HG03139 (cell line): ENCODE measurements around the gene NTRK2.

Experiments
- ATAC-seq: cut with Tn5 transposase; IDR thresholded peaks from one replicate; pipeline ENCODE4 v1.9.1; 2021; ENCODE audit not compliant: unreplicated experiment

NTRK2 gene

DNA sequence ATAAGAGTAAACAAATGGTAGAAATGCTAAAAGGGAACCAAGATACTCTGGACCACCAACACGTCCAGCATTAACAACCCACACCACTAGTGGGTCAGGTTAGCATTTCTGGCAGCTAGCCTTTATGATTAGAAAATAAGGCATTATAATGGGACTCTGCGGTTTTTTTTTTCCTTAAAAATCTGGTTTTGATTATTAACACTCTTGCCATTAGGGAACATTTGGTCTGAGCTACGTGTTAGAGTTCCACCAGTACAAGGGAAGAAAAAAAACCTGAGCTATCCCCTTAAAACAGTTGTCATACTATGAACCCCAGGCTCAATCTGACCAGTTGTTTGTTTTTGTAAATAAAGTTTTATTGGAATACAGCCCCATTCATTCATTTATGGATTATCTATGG is 110.4 kb downstream of the NTRK2 start:
- no peak for ATAC-seq

- ATAC-seq: no peak
Measured at GRCh38 chr9:84780385-84780784, 110.9 kb downstream of the NTRK2 start.

GRCh38 chr9:84781458-84781857 is 111.9 kb downstream of the NTRK2 start:
- ATAC-seq: no peak

DNA sequence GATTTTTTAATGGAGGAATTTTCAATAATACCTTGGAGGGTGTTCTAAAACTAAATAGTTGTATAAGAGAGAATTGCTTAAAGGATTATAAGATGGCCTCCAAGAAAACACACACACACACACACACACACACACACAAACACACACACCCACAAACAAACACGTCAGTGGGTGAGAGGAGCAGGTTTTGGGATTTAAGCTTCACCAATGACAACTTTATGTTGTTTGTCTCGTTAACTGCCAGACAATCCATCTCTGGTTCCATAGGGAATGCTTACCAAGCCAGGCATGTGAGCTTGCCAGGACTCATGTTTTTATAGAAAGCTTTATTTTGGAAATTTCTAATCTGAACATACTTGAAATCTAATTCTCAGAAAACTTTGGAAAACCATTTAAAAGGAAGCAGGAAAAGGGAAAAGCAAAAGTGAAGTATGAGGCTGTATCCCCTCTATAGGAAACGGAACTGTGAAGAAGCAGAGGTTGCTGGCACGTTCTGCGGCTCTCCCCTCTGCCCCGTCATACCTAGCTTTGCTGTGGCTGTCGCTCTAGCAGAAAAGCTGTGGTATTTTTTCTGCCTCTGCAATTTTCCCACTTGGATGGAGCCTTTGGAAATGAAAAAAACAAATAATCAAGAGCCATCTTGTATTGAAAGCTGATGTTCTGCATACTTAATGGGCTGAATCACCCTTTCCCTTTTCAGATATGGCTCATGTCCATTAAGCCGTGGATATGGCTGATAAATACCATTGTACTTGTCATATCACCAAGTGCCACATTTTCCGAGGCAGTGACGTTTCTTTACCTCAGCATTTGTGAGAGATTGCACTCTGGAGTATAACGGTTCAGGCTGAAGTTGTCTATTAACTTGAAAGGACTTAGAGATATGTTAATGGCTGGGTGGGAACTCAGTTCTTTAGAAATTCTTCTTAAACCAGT is 112.7 kb downstream of the NTRK2 start:
- ATAC-seq: no peak

DNA sequence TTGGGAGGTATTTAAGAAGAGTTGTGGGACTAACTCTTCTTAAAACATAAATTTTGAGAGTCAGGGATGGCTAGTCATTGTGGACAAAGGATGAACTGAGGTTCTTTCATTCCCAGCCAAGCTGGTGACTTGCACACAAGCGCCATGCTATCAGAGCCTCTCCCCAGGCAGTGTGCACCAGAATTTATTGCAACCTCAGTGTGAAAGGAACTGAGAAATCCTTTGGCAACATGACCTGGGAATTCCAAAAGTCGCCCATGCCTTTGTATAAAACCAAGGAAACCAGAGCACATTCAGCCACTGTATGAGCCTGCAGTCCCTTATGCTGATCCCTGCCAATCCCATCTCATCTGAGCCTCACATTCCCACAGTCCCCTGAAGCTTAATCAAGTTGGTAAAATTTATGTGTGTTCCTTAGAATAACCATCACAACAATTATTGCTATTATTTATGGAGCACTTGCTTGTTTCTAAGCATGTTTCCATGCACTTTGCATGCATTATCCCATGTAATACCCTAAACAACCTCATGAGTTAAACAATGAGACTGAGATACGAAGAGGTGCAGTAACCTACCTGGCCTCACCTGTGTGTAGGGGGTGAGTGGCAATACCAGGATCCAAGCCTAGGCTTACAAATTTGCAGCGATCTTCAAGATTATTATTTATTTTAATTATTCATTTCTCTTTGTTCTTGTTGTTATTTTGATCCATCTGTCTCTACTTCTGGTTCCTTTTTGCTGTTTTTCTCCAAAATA is 116.4 kb downstream of the NTRK2 start:
- no peak for ATAC-seq

DNA sequence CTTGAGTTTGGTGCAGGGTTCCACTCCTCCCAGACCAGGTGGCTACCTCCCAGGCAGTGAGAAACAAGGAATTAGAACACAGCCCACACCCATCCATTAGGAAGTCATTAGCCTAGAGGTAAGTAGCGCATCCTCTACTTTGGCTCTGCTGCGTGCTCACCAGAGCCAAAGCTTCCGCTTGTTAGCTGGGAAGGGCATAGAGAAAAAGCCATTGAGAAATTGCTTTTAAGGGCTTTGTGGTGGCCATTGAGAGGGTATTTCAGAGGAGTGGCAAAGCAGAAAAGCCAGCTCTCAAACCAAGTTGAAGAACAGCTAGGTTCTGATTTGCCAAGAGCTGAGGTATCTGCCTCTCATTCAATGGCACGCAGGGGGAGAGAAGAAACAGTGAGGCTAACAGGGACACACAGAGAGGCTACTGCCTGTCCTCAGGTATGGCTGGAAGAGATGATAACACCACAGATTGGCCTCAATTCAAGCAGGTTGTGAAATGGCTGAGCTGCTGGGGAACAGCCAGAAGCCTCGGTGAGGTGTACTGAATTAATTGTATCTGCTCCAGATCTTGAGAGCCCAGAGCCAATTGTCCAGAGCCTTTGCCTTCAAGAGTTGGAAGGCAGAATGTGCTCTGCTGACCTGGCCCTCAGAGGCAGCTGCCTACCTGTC is 119.4 kb downstream of the NTRK2 start:
- ATAC-seq: no peak

- no peak for ATAC-seq
Measured at GRCh38 chr9:84789463-84789830, 119.9 kb downstream of the NTRK2 start.

- ATAC-seq: no peak
Measured at GRCh38 chr9:84791643-84792042, 122.1 kb downstream of the NTRK2 start.

- no peak for ATAC-seq
Measured at GRCh38 chr9:84793251-84793650, 123.7 kb downstream of the NTRK2 start.

- ATAC-seq: no peak
Measured at GRCh38 chr9:84794981-84795637, 125.6 kb downstream of the NTRK2 start.

DNA sequence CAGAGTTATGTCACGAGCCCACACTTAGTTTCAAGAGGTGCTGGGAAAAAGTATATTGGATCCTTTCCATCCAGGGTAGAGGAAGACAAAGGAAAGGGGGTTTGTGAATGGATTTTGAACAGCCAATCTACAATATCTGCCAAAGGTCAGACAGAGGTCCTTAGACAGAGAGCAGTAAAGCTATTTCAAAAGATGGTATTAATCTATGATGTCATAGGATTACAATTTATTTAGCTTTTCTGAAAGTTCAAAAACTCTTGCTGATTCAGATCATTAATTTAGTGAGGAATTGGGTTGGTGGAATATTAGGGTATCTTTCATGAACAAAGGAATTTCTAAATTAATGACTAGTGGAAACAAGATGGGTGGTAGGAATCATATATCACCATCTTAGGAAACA is 126.9 kb downstream of the NTRK2 start:
- no peak for ATAC-seq

- ATAC-seq: no peak
Measured at GRCh38 chr9:84799251-84799650, 129.7 kb downstream of the NTRK2 start.

- ATAC-seq: no peak
Measured at GRCh38 chr9:84804951-84805694, 135.6 kb downstream of the NTRK2 start.

- ATAC-seq: no peak
Measured at GRCh38 chr9:84807431-84807830, 137.9 kb downstream of the NTRK2 start.

DNA sequence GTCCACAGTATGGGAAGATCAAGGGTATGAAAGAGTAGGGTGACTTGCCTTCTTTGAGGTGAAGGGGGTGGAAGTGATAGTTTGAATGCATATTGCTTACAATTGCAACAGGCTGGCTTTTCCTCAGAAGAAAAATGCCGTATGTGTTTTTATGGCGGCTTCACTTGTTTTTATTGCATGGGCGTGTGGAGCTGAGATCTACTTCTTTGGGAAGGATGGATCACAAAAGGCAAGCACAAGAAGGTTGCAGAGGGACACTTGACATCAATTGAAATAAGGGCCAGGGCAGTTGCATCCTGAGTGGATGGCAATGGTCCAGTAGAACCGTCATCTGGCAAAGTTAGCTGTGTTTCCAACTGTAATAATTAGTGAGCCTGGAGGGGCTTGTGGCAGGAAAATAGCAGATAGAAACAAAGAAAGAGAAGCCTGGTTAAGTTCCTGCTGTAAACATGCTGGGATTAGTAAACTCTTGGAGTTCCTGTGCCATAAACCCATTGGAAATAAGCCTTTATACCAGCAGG is 138.4 kb downstream of the NTRK2 start:
- no peak for ATAC-seq

DNA sequence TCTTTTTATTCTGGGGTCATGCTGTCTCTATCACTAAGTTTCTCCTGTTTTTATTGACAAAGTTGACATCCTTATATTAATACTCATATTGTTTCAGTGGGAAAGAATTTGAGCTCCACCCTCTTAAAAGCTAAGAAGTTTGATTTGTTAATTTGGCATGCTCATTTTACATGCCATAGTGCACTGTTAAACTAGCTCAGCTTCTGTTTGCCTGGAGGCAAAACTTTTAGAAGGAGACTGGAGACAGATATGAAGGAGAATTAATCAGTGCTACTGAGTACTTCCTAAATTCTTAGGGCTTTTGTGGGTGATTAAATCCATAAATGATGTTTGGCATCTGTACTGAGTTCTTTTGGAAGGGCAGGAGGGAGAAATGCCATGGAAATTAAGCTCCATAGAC is 138.9 kb downstream of the NTRK2 start:
- no peak for ATAC-seq

GRCh38 chr9:84811072-84811750 is 141.7 kb downstream of the NTRK2 start:
- ATAC-seq: no peak

DNA sequence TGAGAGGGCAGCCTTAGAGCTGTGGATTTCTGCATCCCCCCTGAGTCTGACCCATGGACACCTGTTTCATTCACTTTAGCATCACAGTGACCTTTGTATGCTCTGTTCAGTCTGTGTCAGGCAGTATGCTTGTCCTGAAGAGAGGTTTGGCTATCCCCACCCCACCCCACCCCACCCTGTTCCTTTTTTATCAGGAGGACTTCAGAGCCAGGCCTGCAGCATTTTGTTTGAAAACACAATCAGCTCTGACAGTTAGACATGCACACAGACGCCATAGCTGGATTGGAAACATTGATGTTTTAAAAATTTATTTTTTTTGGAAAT is 142.2 kb downstream of the NTRK2 start:
- no peak for ATAC-seq

DNA sequence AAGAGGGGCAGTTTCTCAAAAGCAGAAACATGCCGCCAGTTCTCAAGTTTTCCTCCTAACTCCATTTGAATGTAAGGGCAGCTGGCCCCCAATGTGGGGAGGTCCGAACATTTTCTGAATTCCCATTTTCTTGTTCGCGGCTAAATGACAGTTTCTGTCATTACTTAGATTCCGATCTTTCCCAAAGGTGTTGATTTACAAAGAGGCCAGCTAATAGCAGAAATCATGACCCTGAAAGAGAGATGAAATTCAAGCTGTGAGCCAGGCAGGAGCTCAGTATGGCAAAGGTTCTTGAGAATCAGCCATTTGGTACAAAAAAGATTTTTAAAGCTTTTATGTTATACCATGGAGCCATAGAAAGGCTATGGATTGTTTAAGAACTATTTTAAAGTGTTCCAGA is 142.8 kb downstream of the NTRK2 start:
- no peak for ATAC-seq

GRCh38 chr9:84812847-84813246 is 143.3 kb downstream of the NTRK2 start:
- ATAC-seq: no peak
